ENCODE data around the gene CHAF1A.

CHAF1A gene

GRCh38 chr19:4434391-4434790, 32.0 kb downstream of the CHAF1A start:
- no peak for TF ChIP-seq REST (IDR thresholded peaks at IDR 0.05; ENCODE audit: insufficient read depth in 1 of 2, low read depth in 2 of 2, low read length in 2 of 2)
- no peak for TF ChIP-seq FOXP2 (optimal IDR thresholded peaks at IDR 0.05; ENCODE audit: borderline replicate concordance, extremely low read depth, extremely low read length, insufficient read depth)
- no peak for TF ChIP-seq TAF1 (IDR thresholded peaks at IDR 0.05; ENCODE audit: borderline replicate concordance, insufficient read depth, low read length)
- no peak for TF ChIP-seq SIN3A (IDR thresholded peaks at IDR 0.05; ENCODE audit: borderline replicate concordance, insufficient read depth, low read length)
- no peak for TF ChIP-seq POLR2AphosphoS5 (IDR thresholded peaks at IDR 0.05; ENCODE audit: low read depth, low read length)

DNA sequence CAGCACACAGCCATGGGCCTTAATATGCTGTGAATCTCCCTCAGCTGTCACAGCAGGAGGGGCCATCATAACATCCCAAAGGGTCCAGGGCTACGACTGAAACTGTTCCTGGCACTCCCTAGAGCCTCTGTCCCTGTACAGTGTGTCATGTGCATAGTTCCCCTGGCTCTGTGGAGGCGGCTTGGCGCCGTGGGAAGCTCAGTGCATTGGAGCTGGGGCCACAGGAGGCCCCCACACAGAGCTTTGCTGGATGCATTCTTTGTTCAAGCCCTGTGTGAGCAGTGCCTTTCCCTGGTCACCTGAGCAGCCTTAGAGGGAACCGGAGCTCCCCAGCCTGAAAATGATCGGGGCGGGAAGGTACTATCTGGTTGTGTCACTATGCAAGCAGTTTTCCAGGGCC, 33.8 kb downstream of the CHAF1A start:
- TF ChIP-seq FOXP2 (optimal IDR thresholded peaks at IDR 0.05; ENCODE audit: borderline replicate concordance, extremely low read depth, extremely low read length, insufficient read depth) (no peak), TAF1 (IDR thresholded peaks at IDR 0.05; ENCODE audit: borderline replicate concordance, insufficient read depth, low read length) (no peak), SIN3A (IDR thresholded peaks at IDR 0.05; ENCODE audit: borderline replicate concordance, insufficient read depth, low read length) (no peak), REST (IDR thresholded peaks at IDR 0.05; ENCODE audit: insufficient read depth in 1 of 2, low read depth in 2 of 2, low read length in 2 of 2) (no peak), POLR2AphosphoS5 (IDR thresholded peaks at IDR 0.05; ENCODE audit: low read depth, low read length) (no peak)

DNA sequence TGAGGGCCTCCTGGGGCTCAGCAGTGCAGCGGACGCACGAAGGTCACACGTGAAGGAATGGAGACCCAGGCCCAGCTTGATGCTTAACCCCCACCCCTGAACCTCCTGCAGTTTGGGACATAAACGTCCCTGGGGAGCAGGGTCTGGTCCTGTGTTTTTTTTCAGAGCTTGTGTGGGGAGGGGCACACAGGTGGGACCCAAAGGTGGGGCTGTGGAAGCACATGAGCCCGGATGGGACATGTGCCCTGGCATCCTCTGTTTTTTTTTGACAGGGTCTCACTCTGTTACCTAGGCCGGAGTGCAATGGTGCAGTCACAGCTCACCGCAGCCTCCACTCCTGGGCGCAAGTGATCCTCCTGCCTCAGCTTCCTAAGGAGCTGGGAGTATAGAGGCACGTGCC, 34.7 kb downstream of the CHAF1A start:
- TF ChIP-seq SIN3A (IDR thresholded peaks at IDR 0.05; ENCODE audit: borderline replicate concordance, insufficient read depth, low read length) (no peak), POLR2AphosphoS5 (IDR thresholded peaks at IDR 0.05; ENCODE audit: low read depth, low read length) (no peak), TAF1 (IDR thresholded peaks at IDR 0.05; ENCODE audit: borderline replicate concordance, insufficient read depth, low read length) (no peak), FOXP2 (optimal IDR thresholded peaks at IDR 0.05; ENCODE audit: borderline replicate concordance, extremely low read depth, extremely low read length, insufficient read depth) (no peak), REST (IDR thresholded peaks at IDR 0.05; ENCODE audit: insufficient read depth in 1 of 2, low read depth in 2 of 2, low read length in 2 of 2) (no peak)

DNA sequence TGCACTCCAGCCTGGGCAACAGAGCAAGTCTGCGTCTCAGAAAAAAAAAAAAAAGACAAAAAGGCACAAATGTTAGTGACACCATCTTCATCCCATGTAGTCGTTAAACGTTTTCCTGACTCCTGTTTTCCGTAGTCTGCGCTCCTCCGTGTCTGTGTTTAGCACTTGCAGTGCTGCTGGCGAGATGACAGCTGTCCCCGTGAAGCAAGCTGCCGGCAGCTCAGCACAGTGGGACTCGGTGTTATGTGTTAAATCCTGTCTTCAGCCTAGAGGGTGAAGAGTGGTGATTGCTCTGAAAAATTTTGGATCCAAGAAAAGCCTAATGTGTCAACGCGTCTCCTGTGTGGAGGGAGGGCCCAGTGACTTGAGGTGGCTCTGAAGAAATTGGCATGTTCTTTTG, 36.8 kb downstream of the CHAF1A start:
- no peak for TF ChIP-seq SIN3A (IDR thresholded peaks at IDR 0.05; ENCODE audit: borderline replicate concordance, insufficient read depth, low read length)
- no peak for TF ChIP-seq POLR2AphosphoS5 (IDR thresholded peaks at IDR 0.05; ENCODE audit: low read depth, low read length)
- no peak for TF ChIP-seq TAF1 (IDR thresholded peaks at IDR 0.05; ENCODE audit: borderline replicate concordance, insufficient read depth, low read length)
- TF ChIP-seq FOXP2 (optimal IDR thresholded peaks at IDR 0.05; ENCODE audit: borderline replicate concordance, extremely low read depth, extremely low read length, insufficient read depth): no peak
- TF ChIP-seq REST (IDR thresholded peaks at IDR 0.05; ENCODE audit: insufficient read depth in 1 of 2, low read depth in 2 of 2, low read length in 2 of 2): no peak

Measured in PFSK-1 (cell line).